ENCODE data around the gene SPTSSB.
A peak's percentile ranks its signal among the peaks of the same experiment; 100 is the strongest.

SPTSSB gene

DNA sequence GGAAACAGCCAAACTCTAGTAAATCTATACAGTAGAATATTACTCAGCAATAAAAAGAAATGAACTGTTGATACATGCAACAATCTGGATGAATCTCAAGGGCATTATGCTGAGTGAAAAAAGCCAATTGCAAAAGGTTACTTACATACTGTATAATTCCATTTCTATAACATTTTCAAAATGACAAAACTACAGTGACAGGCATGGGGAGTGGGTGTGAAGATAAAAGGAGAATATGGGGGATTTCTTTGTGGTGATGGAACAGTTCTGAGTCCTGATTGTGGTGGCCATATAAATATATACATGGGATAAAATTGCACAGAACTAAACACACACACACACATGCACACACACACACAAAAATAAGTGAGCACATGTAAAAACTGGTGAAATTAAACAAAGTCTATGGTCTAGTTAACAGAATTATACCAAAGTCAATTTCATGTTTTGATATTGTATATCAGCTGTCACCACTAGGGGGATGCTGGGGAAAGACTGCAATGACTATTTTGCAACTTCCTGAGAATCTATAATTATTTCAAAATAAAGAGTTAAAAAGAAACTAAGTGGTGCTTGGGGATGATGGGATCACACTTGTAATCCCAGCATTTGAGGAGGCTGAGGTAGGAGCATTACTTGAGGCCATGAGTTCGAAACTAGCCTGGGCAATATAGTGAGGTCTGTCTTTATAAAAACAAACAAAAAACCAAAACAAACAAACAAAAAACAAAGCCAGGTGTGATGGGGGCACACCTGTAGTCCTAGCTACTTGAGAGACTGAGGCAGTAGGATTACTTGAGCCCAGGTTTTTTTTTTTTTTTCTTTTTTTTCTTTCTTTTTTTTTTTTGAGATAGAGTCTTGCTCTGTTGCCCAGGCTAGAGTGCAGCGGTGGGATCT, 66.0 kb downstream of the SPTSSB start:
- H3K27ac ChIP-seq: no peak overlapping the region
- TF ChIP-seq CTCF (conservative IDR thresholded peaks at IDR 0.05): peak; percentile 76

DNA sequence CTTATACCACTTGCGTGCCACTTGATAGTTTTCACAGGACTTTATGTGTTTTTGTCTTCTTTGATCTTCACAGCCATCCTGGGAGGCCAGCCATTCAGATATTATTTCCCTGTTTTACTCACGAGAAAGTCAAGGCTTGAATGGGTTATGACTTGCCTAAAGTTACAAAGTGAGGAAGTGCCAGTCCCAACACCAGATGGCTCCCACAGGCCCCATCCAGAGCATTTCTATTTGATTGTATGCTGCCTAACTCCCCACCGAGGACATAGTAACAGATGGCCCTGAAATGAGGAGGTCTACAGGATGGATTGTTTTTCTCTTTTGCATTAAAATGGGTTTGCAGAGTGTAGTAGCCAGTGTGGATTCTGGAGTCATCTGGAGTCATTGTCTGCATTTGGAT, 74.5 kb downstream of the SPTSSB start:
- no peak for TF ChIP-seq CTCF (conservative IDR thresholded peaks at IDR 0.05)
- H3K27ac ChIP-seq: no peak overlapping the region

DNA sequence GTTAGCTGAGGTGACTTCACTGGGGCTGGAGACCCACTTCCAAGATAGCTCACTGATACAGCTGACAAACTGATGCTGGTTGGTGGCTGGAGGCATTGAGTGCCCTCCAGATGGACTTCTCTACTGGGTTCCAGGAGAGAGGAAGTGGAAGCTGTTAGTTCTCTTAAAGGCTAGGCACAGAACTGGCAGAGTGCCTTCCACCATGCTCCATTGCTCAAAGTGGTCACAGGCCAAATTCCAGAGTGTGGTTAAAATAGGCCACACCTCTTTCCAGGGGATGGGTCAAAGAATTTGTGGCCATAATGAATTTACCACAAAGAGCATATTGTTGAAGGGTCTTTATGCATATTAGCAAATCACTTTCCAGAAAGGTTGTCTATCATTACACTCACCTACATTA, 76.0 kb downstream of the SPTSSB start:
- no peak for TF ChIP-seq CTCF (conservative IDR thresholded peaks at IDR 0.05)
- no peak overlapping the region for H3K27ac ChIP-seq

Data from VCaP (cell line).